ENCODE results near the gene ANO7.

The ANO7 gene

DNA sequence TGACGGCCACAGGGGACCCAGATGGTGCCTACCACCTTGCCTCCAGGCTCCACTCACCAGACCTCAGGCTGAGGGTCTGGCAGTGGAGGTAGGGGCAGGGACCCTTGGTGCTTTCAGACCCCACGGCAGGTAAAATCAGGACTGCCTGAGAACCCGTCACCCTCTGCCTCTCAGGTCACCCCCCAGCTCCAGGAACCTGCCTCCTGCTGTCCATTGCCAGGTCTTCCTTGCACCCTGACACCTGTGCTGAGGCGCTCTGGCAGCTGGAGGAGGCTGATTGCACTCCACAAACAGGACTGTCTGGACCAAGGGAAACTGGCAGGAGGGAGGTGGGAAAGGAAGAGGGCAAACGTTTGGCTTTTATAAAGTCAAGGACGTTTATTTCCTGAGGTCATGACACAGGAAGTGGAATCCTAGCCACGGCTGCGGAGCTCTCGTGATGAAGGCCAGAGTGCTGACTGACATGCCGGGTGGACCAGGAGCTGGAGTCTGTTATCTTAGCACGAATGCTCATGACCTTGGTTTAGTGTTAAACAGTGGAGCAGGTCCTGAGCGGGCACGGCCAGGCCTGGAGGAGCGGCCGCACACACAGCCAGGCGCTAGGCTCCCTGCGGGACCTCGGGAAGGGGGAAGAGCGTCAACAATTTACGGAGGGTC is 40.5 kb downstream of the ANO7 start:
- no peak for DNase-seq

GRCh38 chr2:241229563-241230401 is 41.3 kb downstream of the ANO7 start:
- DNase-seq: no peak

DNA sequence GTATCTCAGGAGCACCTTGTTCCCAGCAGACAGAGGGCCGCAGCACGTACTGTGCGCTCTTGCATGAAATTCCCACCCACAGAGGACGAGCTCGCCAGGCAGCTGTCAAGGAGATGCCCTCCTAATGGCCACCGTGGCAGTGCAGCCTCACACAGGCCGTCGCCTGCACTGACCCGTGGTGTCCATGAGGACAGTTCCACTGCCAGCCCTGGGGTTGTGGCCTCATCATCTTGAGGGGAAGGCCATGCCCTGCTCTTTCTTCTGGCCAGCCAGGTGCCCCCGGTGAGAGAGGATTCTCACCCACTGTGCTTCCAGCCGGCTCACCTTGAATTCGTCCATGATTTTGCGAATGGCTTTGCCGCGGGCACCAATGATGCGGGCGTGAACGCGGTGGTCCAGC is 42.0 kb downstream of the ANO7 start:
- no peak for DNase-seq

DNA sequence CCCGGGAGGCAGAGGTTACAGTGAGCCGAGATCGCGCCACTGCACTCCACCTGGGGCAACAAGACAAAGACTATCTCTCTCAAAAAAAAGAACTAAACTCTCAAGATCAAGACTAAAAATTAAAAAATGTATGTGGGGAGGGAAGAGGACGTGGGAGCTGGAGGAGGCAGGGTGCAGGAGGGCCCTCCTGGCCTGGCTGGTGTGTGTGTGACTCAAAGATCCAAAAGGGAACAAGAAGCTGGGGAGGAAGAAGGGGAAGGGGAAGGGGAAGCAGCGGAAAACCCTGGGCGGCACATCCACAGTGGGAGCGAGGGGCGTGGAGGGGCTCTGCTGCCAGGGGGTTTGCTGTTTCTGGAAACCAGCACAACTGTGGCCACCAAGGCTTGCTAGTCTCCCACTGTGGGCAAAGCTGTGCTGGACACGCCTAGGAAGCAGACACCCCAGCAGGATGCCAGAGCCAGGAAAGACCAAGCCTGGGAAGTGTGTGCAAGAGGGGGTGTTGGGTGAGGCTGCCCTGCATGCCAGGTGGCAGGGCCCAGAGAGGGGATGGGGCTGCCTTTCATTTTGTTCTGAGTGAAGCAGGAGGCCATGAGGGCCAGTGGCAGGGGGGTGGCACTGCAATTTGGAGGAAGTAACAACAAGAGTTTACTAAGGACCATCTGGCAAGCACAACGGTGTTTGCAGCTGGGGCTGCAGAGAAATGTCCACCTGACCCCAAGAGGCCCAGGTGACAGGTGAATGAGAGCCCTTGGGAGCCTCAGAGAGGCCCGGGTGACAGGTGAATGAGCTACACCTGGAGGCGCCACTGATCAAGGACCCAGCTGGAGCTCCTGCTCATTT is 44.5 kb downstream of the ANO7 start:
- DNase-seq: no peak

DNA sequence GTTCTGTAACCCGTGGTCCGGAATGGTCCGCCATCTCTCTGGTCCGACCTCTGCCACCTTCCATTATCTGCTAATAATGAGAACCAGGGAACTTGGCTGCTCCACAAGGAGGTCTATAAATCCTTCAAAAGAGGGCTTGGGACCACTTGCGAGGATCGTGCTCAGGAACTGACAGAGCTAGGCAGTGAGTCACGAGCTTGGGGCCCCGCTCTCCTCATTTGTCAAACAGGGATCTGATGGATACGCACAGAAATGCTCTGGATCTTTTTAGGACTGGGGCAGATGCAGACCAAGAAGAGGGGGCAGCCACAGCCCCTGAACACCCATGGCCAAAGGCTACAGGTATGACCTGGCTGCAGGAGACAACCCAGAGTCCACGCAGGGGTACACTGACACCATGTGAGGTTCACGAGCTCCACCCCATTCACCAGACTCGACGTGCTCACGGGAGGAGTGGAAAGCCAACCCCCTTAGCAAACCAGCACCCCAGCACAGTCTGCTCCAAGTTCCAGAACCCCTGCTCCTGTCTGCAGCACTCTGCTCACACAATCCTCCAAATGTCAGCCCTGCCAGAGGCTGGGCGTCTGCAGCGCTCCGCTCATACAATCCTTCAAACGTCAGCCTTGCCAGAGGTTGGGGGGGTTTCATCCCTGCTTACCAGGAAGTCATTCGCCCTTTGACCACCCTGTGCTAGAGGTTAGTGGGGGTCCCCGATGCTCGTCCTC is 45.8 kb downstream of the ANO7 start:
- no peak for DNase-seq

DNA sequence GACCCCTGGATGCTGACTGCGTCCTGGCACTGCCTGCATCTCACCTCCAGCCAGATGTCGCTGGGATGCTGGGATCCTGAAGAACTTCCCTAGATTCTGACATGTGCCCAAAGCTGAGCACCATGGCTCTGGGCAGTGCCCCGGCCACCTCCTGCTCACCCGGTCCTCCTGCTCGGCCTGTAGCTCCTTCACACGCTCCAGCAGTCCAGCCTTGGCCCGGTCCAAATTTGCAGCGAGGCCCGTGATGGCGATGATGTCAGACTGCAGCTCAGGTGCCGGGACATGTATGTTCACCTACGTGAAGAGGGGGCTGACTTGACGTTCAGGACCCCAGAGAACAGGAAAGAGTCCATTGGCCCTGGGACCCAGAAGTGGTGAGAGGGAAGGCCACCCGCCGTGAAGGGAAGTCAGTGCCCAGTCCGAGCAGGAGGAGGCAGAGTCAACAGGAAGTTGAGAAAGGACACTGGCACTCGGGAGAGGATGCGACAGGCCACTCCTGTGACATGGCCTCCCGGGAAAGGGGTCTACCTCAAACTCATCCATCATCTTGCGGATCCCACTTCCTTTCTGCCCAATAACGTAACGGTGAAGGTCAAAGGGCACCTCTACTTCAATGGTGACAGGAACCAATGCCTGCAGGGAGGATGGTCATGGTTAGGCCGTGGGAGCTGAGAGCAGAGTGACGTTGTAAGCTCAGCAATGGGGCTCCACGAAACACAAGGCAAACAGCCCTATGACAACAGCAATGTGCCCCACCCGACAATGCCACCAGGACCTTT is 46.7 kb downstream of the ANO7 start:
- no peak for DNase-seq

GRCh38 chr2:241235859-241236593 is 47.5 kb downstream of the ANO7 start:
- no peak for DNase-seq

DNA sequence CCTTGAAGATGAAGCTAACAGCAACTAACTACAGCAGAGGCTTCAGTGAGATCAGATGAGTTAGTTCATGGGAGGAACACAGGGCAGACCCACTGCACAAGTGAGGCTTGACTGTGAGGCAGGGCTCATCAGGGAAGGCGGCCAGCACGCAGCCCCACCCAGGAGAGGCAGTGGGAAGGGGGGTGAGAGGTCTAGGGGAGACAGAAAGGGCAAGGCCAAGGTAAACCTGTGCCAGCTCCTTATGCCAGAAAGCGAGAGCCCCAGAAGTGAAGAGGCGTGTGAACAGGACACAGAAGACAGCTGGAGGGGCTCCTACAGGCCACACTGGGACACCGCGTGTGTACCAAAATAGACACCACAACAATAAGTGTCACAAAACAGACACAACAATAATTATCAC is 48.6 kb downstream of the ANO7 start:
- no peak for DNase-seq

DNA sequence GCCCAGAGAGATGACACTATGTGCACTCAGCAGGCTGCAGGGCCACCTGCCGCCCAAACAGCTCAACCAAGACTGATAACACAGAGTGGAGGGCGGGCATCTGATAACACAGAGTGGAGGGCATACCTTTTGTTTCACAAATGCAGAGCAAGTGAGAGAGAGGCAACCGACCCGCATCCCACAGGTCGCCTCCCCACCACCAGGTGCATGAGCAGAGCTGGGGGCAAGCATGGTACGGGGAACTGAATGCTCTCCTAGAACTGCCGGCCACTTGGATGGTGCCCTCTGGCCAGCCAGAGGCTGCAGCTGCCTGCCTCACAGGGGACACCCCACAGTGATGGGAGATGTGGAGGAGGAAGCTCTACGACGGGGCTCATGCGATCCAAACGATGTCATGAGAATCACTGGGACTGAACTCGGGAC is 49.5 kb downstream of the ANO7 start:
- DNase-seq: no peak

DNA sequence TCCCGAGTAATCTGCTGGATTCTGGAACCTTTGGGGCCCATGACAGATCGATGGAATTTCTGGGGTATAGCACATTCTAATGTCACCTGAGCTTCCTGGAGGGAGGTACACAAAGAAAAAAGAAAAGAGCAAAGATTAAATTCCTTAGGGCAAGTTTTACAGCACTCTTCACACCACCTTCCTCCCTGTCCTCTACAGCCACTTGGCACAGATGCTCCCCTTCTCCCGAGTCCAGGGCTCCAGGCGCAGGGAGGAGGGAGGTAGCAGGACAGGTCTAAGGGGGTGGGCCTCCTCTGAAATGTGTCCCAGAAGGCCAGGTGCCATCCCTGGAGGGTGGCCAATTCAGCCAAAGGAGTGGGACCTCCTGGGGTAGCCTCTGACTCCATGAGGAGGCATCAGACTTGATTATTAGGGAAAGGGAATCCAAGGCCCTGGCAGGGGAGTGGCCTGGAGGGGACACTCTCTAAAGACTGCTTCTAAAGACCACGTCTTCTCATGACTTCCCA is 50.3 kb downstream of the ANO7 start:
- no peak for DNase-seq

DNA sequence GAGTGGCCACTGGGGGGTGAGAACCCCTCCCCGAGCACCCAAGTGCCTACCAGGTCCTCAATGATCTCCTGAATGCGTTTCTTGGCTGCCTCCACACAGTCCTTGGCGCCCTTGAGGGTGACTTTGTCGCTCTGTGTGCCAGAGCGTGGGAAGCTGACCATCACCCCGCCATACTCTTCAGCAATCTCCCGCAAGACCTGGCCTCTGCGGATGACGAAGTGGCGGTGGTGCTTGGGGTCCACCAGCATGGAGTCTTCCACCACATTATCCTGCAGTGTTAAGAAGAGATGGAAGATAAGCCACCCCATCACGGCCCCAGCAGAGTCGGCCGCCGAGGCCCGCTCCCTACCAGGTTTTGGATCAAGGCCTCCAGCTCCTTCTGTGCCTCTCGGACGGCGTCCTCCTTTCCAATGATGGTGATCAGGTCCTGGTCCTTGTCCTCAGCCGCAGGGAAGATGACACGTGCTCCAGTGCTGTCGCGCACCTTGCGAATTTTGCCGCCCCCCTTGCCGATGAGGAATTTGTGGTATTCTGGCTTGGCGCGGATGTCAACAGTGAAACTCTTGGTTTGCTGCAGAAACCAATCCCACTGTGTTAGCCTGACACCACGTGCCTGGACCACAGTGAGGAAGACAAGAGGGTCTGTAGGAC is 51.2 kb downstream of the ANO7 start:
- no peak for DNase-seq

GRCh38 chr2:241240320-241241004 is 52.0 kb downstream of the ANO7 start:
- no peak for DNase-seq

DNA sequence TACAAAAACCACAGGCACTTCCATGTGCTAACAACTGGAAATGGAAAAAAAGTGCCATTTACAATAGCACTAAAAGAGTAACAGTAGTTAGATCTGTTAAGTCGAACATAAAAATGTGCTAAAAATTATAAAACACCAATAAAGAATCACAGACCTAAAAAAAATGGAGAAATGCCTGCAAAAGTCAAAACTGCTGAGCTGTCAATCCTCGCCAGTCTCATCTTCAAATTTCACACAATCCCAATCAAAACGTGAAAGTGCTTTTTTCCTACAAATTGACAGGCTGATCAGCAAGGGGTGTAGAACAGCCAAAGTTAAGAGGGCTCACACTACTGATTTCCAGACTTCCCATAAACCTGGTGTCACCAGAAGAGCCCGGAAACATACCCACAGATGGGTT is 53.2 kb downstream of the ANO7 start:
- no peak for DNase-seq

DNA sequence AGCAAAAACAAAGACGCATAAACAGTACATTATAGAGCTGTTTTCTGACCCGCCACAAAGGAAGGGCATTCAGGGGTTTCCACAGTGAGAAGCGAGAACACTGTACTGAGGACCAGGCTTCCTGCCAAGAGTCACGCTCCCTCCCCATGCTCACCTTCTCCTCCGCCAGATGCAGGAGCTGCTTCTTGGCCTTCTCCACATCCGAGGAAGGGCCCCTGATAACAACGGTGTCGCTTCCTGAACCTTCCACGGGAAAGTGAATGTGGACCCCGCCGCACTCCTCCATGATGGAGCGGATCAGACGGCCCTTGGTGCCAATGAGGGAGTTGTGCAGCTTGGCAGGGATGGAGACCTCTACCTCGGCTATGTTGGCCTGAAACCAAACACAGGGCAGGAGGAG is 53.8 kb downstream of the ANO7 start:
- no peak for DNase-seq

- DNase-seq: no peak
These were observed 55.9 kb downstream of the ANO7 start for GRCh38 chr2:241244368-241244767.

GRCh38 chr2:241248289-241248688 is 59.8 kb downstream of the ANO7 start:
- DNase-seq: no peak

- no peak for DNase-seq
These were observed 60.4 kb downstream of the ANO7 start for GRCh38 chr2:241248897-241249296.

DNA sequence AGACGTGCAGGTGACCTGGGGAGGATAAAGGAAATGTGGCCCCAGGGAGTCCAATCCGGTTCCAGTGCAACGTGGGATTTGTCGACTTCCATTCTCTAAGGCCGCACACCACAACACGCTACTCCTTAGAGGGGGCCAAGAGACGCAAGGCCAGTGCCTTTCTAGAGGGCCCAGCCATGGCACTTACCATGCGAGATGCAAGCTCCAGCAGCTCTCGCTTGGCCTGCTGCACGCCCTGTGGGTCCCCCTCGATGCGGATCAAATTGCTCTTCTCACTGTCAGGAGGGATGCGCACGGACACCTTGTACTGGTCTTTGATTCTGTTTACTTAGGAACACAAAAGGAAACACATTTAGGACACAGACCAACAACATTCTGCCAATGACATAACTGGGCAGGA is 61.2 kb downstream of the ANO7 start:
- DNase-seq: no peak

DNA sequence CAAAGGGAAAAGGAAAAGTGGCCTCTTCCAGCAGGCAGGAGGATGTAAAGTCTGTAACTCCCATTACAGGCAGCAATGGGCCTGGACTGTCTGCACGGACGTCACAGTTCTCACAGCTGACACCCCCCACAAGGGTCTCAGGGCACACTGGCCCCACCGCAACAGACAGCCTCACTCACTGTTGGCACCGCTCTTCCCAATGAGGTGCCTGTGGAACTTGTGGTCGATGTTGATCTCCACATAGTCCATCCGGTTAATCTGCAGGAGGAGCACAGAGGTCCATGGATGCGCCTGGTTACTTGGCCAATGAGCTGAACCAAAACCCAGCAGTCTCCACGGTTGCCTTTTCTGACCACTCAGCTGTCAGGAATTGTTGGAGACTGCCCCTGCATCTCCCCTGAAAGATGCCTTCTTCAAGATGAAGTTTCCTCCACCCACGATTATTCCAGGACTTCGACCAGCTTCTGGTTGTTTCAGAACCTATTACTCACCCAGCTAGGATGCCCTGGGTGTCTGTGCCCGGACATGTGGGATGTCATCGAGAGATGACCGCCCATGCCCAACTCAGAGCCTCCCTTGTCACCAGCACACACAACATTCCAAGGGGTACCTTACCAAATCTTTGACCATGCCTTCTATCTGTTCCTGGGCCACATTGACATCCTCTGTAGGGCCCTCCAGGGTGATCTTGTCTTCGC is 64.5 kb downstream of the ANO7 start:
- no peak for DNase-seq

Data from NCI-H2227 treated with DMSO at 0.1 percent for 48 hours (cell line).